ENCODE data around the gene ATAT1. TPM values are rescaled to one million over a fixed set of nuclear protein-coding genes. Genes with fewer than 3 reads are reported as not detected.

Gene ATAT1
- polyA plus RNA-seq, 3 donors, result 0.51 to 10.4 (median 0.68) TPM

- peaks cover 27 to 39% of the 10 kb centered on the region in 2 donors for H3K4me1 ChIP-seq (ENCODE audit: control insufficient read depth in 1 of 2, insufficient read depth in 2 of 2, low read length in 2 of 2)
- TF ChIP-seq CTCF (IDR thresholded peaks at IDR 0.05), result no peak
- intact Hi-C loops (cut with micrococcal nuclease), result loop anchor here (2.0 to 5.0 kb wide), 8 partner anchors 46 to 130 kb away; partner anchors contain the start of genes GNL1 (in 2 of the 2), PRR3 (in 2 of the 2), ABCF1 (in 1 of the 2) and DHX16 (in 1 of the 2)
- H3K4me2 ChIP-seq (replicated peaks; ENCODE audit: extremely low read depth, low read length, poor library complexity, severe bottlenecking), result peak within 1 kb of the TSS; percentile 89
- DNase-seq, result peak; percentile 100
- peaks cover 31% of the 10 kb centered on the region for H3K4me1 Mint-ChIP-seq
- H3K9me3 Mint-ChIP-seq, result peaks cover 0 to 9% (median 5%) of the 10 kb centered on the region in 7 donors
- H3K4me3 Mint-ChIP-seq, result peak within 1 kb of the TSS; percentile 99 to 100
- H3K9me3 ChIP-seq (replicated peaks in 1 of 2; ENCODE audit: control insufficient read depth in 1 of 2, insufficient read depth in 1 of 2, low read length in 2 of 2), result no peaks in the 10 kb centered on the region
- WGBS (ENCODE audit: insufficient coverage), result 0% methylated on average over 35 of the region's 40 CpGs
- H3K27ac Mint-ChIP-seq, result peak within 1 kb of the TSS; percentile 99 to 100 (median 99)
- H3K27ac ChIP-seq (ENCODE audit: low read depth in 1 of 2, low read length in 2 of 2), result peak within 1 kb of the TSS; percentile 91 to 99
- H3K27me3 Mint-ChIP-seq (ENCODE audit: low read depth in 3 of 3), result peaks cover 0 to 5% (median 1%) of the 10 kb centered on the region in 3 donors
- peak within 1 kb of the TSS; percentile 98 for H3K9ac ChIP-seq (ENCODE audit: insufficient read depth, low read length, poor library complexity, severe bottlenecking)
- H3K4me3 ChIP-seq (replicated peaks in 1 of 3; ENCODE audit: low read depth in 2 of 3, low read length in 3 of 3), result peak within 1 kb of the TSS; percentile 83 to 100 (median 90)
- H2AFZ ChIP-seq (ENCODE audit: insufficient read depth, low read depth, low read length, poor library complexity, severe bottlenecking), result peak within 1 kb of the TSS; percentile 87
- H3K36me3 Mint-ChIP-seq, result peaks cover 41 to 57% of the 10 kb centered on the region in 2 donors
- H3K36me3 ChIP-seq (replicated peaks in 1 of 2; ENCODE audit: control insufficient read depth in 1 of 2, insufficient read depth in 2 of 2, low read length in 2 of 2), result peaks cover 17 to 34% of the 10 kb centered on the region in 2 donors
- peaks cover 43% of the 10 kb centered on the region for H4K20me1 ChIP-seq (ENCODE audit: insufficient read depth, low read length)
- H3K27me3 ChIP-seq (ENCODE audit: control insufficient read depth in 2 of 2, insufficient read depth in 2 of 2, low read length in 2 of 2), result no peaks in the 10 kb centered on the region
- H3K79me2 ChIP-seq (ENCODE audit: insufficient read depth, low read length), result peaks cover 77% of the 10 kb centered on the region
These were observed 9.7 kb upstream of the ATAT1 start, which contains the start of gene PPP1R10 for GRCh38 chr6:30616811-30617564. TSS of gene PPP1R10 (minus strand) at chr6:30617243. CDS start at chr6:30609944, 7,299 bp downstream.

- peak within 1 kb of the TSS; percentile 98 for H3K9ac ChIP-seq (ENCODE audit: insufficient read depth, low read length, poor library complexity, severe bottlenecking)
- H3K4me1 Mint-ChIP-seq, result peaks cover 27% of the 10 kb centered on the region
- H3K4me2 ChIP-seq (replicated peaks; ENCODE audit: extremely low read depth, low read length, poor library complexity, severe bottlenecking), result peak within 1 kb of the TSS; percentile 89
- H4K20me1 ChIP-seq (ENCODE audit: insufficient read depth, low read length), result peaks cover 35% of the 10 kb centered on the region
- H3K4me1 ChIP-seq (ENCODE audit: control insufficient read depth in 1 of 2, insufficient read depth in 2 of 2, low read length in 2 of 2), result peaks cover 27 to 32% of the 10 kb centered on the region in 2 donors
- no peaks in the 10 kb centered on the region for H3K9me3 ChIP-seq (replicated peaks in 1 of 2; ENCODE audit: control insufficient read depth in 1 of 2, insufficient read depth in 1 of 2, low read length in 2 of 2)
- no peak for TF ChIP-seq CTCF (IDR thresholded peaks at IDR 0.05)
- intact Hi-C loops (cut with micrococcal nuclease), result loop anchor here (2.0 to 5.0 kb wide), 8 partner anchors 47 to 130 kb away; partner anchors contain the start of genes GNL1 (in 2 of the 2), PRR3 (in 2 of the 2), ABCF1 (in 1 of the 2) and DHX16 (in 1 of the 2)
- peaks cover 0 to 5% (median 1%) of the 10 kb centered on the region in 3 donors for H3K27me3 Mint-ChIP-seq (ENCODE audit: low read depth in 3 of 3)
- H3K27ac ChIP-seq (ENCODE audit: low read depth in 1 of 2, low read length in 2 of 2), result peak within 1 kb of the TSS; percentile 91 to 99
- H3K36me3 ChIP-seq (replicated peaks in 1 of 2; ENCODE audit: control insufficient read depth in 1 of 2, insufficient read depth in 2 of 2, low read length in 2 of 2), result peaks cover 23 to 41% of the 10 kb centered on the region in 2 donors
- peak within 1 kb of the TSS; percentile 83 to 100 (median 90) for H3K4me3 ChIP-seq (replicated peaks in 1 of 3; ENCODE audit: low read depth in 2 of 3, low read length in 3 of 3)
- WGBS (ENCODE audit: insufficient coverage), result under 1% methylated on average over 29 of the region's 34 CpGs
- peak; percentile 96 to 99 (median 99) for DNase-seq
- peak within 1 kb of the TSS; percentile 87 for H2AFZ ChIP-seq (ENCODE audit: insufficient read depth, low read depth, low read length, poor library complexity, severe bottlenecking)
- H3K27ac Mint-ChIP-seq, result peak within 1 kb of the TSS; percentile 99 to 100 (median 99)
- H3K4me3 Mint-ChIP-seq, result peak within 1 kb of the TSS; percentile 99 to 100
- H3K79me2 ChIP-seq (ENCODE audit: insufficient read depth, low read length), result peaks cover 74% of the 10 kb centered on the region
- no peaks in the 10 kb centered on the region for H3K27me3 ChIP-seq (ENCODE audit: control insufficient read depth in 2 of 2, insufficient read depth in 2 of 2, low read length in 2 of 2)
- peaks cover 0 to 9% (median 5%) of the 10 kb centered on the region in 7 donors for H3K9me3 Mint-ChIP-seq
- peaks cover 45 to 65% of the 10 kb centered on the region in 2 donors for H3K36me3 Mint-ChIP-seq
These were observed 9.0 kb upstream of the ATAT1 start, which contains the start of gene MRPS18B for GRCh38 chr6:30617565-30618269. TSS of gene MRPS18B (plus strand) at chr6:30617840. CDS start at chr6:30617866, 26 bp downstream.
